T-helper 17 cell (primary cell): ENCODE measurements around the gene ADAMTS9. TPM values are rescaled to one million over a fixed set of nuclear protein-coding genes. Genes with fewer than 3 reads are reported as not detected.

Experiments used
- ATAC-seq: fragments of 150-1000 bp; cut with Tn5 transposase; 2 replicates; pipeline ENCODE4 v1.10.0; 2021; ENCODE audit warnings: mild to moderate bottlenecking, moderate library complexity
- DNase-seq, 3 donors: peaks; one replicate each; pipeline versions ENCODE4 v3.0.0 to v3.0.0-alpha.2; 2020 to 2021
- H3K9me3 ChIP-seq: one replicate; pipeline ENCODE4 v1.7.0; 2013; ENCODE audit warnings: low read length, mild to moderate bottlenecking; ENCODE audit not compliant: control insufficient read depth, poor library complexity, severe bottlenecking
- H3K27ac Mint-ChIP-seq: one replicate; pipeline ENCODE4 v1.8.0; 2022; ENCODE audit warnings: mild to moderate bottlenecking, moderate library complexity, mixed read lengths
- H3K27me3 Mint-ChIP-seq: one replicate; pipeline ENCODE4 v1.8.0; 2022; ENCODE audit warnings: mixed read lengths
- H3K36me3 Mint-ChIP-seq: one replicate; pipeline ENCODE4 v1.8.0; 2022; ENCODE audit warnings: low read depth, mixed read lengths
- H3K4me1 Mint-ChIP-seq: one replicate; pipeline ENCODE4 v1.8.0; 2022; ENCODE audit warnings: mild to moderate bottlenecking, mixed read lengths
- H3K4me3 Mint-ChIP-seq: one replicate; pipeline ENCODE4 v1.8.0; 2022; ENCODE audit warnings: mild to moderate bottlenecking, moderate library complexity, mixed read lengths
- total RNA-seq, 4 donors: library from RNA in 2 of 4; stranded (reverse) in 2 of 4; gene quantifications; one replicate each; pipeline ENCODE4 v1.2.3 and lab custom pipeline; 2022 to 2026

ADAMTS9 gene
- total RNA-seq, 2 donors from 2014 or later = not detected

GRCh38 chr3:64586952-64587351 is 100.8 kb downstream of the ADAMTS9 start:
- ATAC-seq (no peak), DNase-seq (no peak)
- Mint-ChIP-seq H3K4me3 (no peak overlapping the region), H3K36me3 (no peaks in the 10 kb centered on the region), H3K27me3 (peaks cover 17% of the 10 kb centered on the region), H3K27ac (no peak overlapping the region), H3K4me1 (no peaks in the 10 kb centered on the region)
- H3K9me3 ChIP-seq = no peaks in the 10 kb centered on the region

GRCh38 chr3:64584179-64584578 is 103.6 kb downstream of the ADAMTS9 start:
- ATAC-seq (no peak), DNase-seq (no peak)
- no peaks in the 10 kb centered on the region for H3K4me1 Mint-ChIP-seq
- H3K27ac Mint-ChIP-seq = no peak overlapping the region
- no peaks in the 10 kb centered on the region for H3K36me3 Mint-ChIP-seq
- H3K27me3 Mint-ChIP-seq = peaks cover 17% of the 10 kb centered on the region
- no peaks in the 10 kb centered on the region for H3K9me3 ChIP-seq
- no peak overlapping the region for H3K4me3 Mint-ChIP-seq

- DNase-seq (no peak), ATAC-seq (no peak)
- H3K4me3 Mint-ChIP-seq = no peak overlapping the region
These were observed 109.0 kb downstream of the ADAMTS9 start for GRCh38 chr3:64578797-64579196.

GRCh38 chr3:64578062-64578770 is 109.6 kb downstream of the ADAMTS9 start:
- no peak overlapping the region for H3K4me3 Mint-ChIP-seq
- no peak for ATAC-seq
- H3K4me1 Mint-ChIP-seq = no peaks in the 10 kb centered on the region
- no peaks in the 10 kb centered on the region for H3K9me3 ChIP-seq
- H3K36me3 Mint-ChIP-seq = no peaks in the 10 kb centered on the region
- H3K27me3 Mint-ChIP-seq = no peaks in the 10 kb centered on the region
- no peak overlapping the region for H3K27ac Mint-ChIP-seq
- no peak for DNase-seq

More at GRCh38 chr3:64578797-64579196, 109.0 kb downstream of the ADAMTS9 start:
- H3K9me3 ChIP-seq = no peaks in the 10 kb centered on the region
- Mint-ChIP-seq H3K4me1 (no peaks in the 10 kb centered on the region), H3K27me3 (no peaks in the 10 kb centered on the region), H3K27ac (no peak overlapping the region), H3K36me3 (no peaks in the 10 kb centered on the region)

- no peaks in the 10 kb centered on the region for H3K4me1 Mint-ChIP-seq
- no peaks in the 10 kb centered on the region for H3K27me3 Mint-ChIP-seq
- H3K4me3 Mint-ChIP-seq = no peak overlapping the region
- no peak overlapping the region for H3K27ac Mint-ChIP-seq
- no peaks in the 10 kb centered on the region for H3K36me3 Mint-ChIP-seq
- no peaks in the 10 kb centered on the region for H3K9me3 ChIP-seq
- DNase-seq = no peak
- ATAC-seq = no peak
These were observed 111.5 kb downstream of the ADAMTS9 start for GRCh38 chr3:64576211-64576775.

- no peaks in the 10 kb centered on the region for H3K27me3 Mint-ChIP-seq
- no peaks in the 10 kb centered on the region for H3K9me3 ChIP-seq
- DNase-seq (no peak), ATAC-seq (no peak)
- H3K4me1 Mint-ChIP-seq = no peaks in the 10 kb centered on the region
- no peak overlapping the region for H3K27ac Mint-ChIP-seq
- no peaks in the 10 kb centered on the region for H3K36me3 Mint-ChIP-seq
- no peak overlapping the region for H3K4me3 Mint-ChIP-seq
These were observed 112.5 kb downstream of the ADAMTS9 start for GRCh38 chr3:64575211-64575844.

- Mint-ChIP-seq H3K27me3 (no peaks in the 10 kb centered on the region), H3K4me3 (no peak overlapping the region), H3K4me1 (no peaks in the 10 kb centered on the region), H3K36me3 (no peaks in the 10 kb centered on the region), H3K27ac (no peak overlapping the region)
- no peaks in the 10 kb centered on the region for H3K9me3 ChIP-seq
- DNase-seq = no peak
- ATAC-seq = no peak
These were observed 113.6 kb downstream of the ADAMTS9 start for GRCh38 chr3:64574194-64574593.

- Mint-ChIP-seq H3K27ac (no peak overlapping the region), H3K36me3 (no peaks in the 10 kb centered on the region), H3K4me3 (no peak overlapping the region), H3K4me1 (no peaks in the 10 kb centered on the region), H3K27me3 (no peaks in the 10 kb centered on the region)
- no peaks in the 10 kb centered on the region for H3K9me3 ChIP-seq
- DNase-seq (no peak), ATAC-seq (no peak)
These were observed 115.8 kb downstream of the ADAMTS9 start for GRCh38 chr3:64571982-64572381.

GRCh38 chr3:64568895-64569517 is 118.8 kb downstream of the ADAMTS9 start:
- Mint-ChIP-seq H3K36me3 (no peaks in the 10 kb centered on the region), H3K27ac (no peak overlapping the region), H3K27me3 (peaks cover 6% of the 10 kb centered on the region), H3K4me1 (no peaks in the 10 kb centered on the region), H3K4me3 (no peak overlapping the region)
- ATAC-seq = no peak
- H3K9me3 ChIP-seq = no peaks in the 10 kb centered on the region
- no peak for DNase-seq

GRCh38 chr3:64566859-64567258 is 120.9 kb downstream of the ADAMTS9 start:
- no peak for DNase-seq
- Mint-ChIP-seq H3K4me1 (no peaks in the 10 kb centered on the region), H3K27ac (no peak overlapping the region), H3K27me3 (peaks cover 6% of the 10 kb centered on the region), H3K4me3 (no peak overlapping the region), H3K36me3 (no peaks in the 10 kb centered on the region)
- ATAC-seq = no peak
- H3K9me3 ChIP-seq = no peaks in the 10 kb centered on the region

GRCh38 chr3:64563751-64564150 is 124.0 kb downstream of the ADAMTS9 start:
- Mint-ChIP-seq H3K27ac (no peak overlapping the region), H3K36me3 (no peaks in the 10 kb centered on the region), H3K4me1 (no peaks in the 10 kb centered on the region), H3K27me3 (peaks cover 15% of the 10 kb centered on the region), H3K4me3 (no peak overlapping the region)
- no peak for ATAC-seq
- DNase-seq = no peak
- H3K9me3 ChIP-seq = no peaks in the 10 kb centered on the region

- ATAC-seq = no peak
These were observed 125.9 kb downstream of the ADAMTS9 start for GRCh38 chr3:64561868-64562267.

GRCh38 chr3:64561325-64561843 is 126.4 kb downstream of the ADAMTS9 start:
- Mint-ChIP-seq H3K27ac (no peak overlapping the region), H3K4me1 (no peaks in the 10 kb centered on the region), H3K36me3 (no peaks in the 10 kb centered on the region), H3K27me3 (peaks cover 13% of the 10 kb centered on the region), H3K4me3 (no peak overlapping the region)
- ATAC-seq (no peak), DNase-seq (no peak)
- H3K9me3 ChIP-seq = no peaks in the 10 kb centered on the region

More at GRCh38 chr3:64561868-64562267, 125.9 kb downstream of the ADAMTS9 start:
- no peak for DNase-seq
- no peak overlapping the region for H3K4me3 Mint-ChIP-seq
- peaks cover 18% of the 10 kb centered on the region for H3K27me3 Mint-ChIP-seq
- H3K4me1 Mint-ChIP-seq = no peaks in the 10 kb centered on the region
- H3K27ac Mint-ChIP-seq = no peak overlapping the region
- no peaks in the 10 kb centered on the region for H3K36me3 Mint-ChIP-seq
- no peaks in the 10 kb centered on the region for H3K9me3 ChIP-seq
